Uterus (tissue), 4 donors: Measurements from ENCODE around the gene RNF19B. TPM values are rescaled to one million over a fixed set of nuclear protein-coding genes. Genes with fewer than 3 reads are reported as not detected.

ENCODE experiments used
- DNase-seq, 2 donors: peaks; one replicate each; pipeline ENCODE4 v3.0.0-alpha.2; 2019 to 2020
- H3K27ac ChIP-seq, 2 donors: fragments of 200-600 bp; sonication (generic); 1 replicate in 1 of 2; 2 replicates in 1 of 2; pipeline ENCODE4 v1.5.1; 2016 to 2018
- H3K27me3 ChIP-seq, 2 donors: fragments of 200-600 bp; sonication (generic); one replicate each; pipeline ENCODE4 v1.5.1; 2018 to 2019; ENCODE audit warnings: control low read depth in 1 of 2
- H3K36me3 ChIP-seq, 2 donors: fragments of 200-600 bp; sonication (generic); one replicate each; pipeline ENCODE4 v1.5.1; 2019; ENCODE audit warnings: control low read depth in 1 of 2
- H3K4me1 ChIP-seq, 2 donors: fragments of 200-600 bp; sonication (generic); one replicate each; pipeline ENCODE4 v1.5.1; 2018 to 2019; ENCODE audit warnings: control low read depth in 1 of 2
- H3K4me3 ChIP-seq, 2 donors: fragments of 200-600 bp; sonication (generic); 1 replicate in 1 of 2; 2 replicates in 1 of 2; pipeline ENCODE4 v1.5.1; 2018 to 2019; ENCODE audit warnings: mild to moderate bottlenecking in 1 of 2
- H3K9me3 ChIP-seq, 2 donors: fragments of 200-600 bp; sonication (generic); one replicate each; pipeline ENCODE4 v1.5.1; 2019; ENCODE audit warnings: control low read depth in 1 of 2
- CTCF ChIP-seq, 4 experiments: fragments of 200-600 bp in 2 of 4; fragments of 450-650 bp in 2 of 4; sonication (generic) in 2 of 4; IDR thresholded peaks; one replicate each; pipeline ENCODE4 v1.5.1; 2016 to 2019; ENCODE audit warnings: antibody characterized with exemption in 4 of 4, mild to moderate bottlenecking in 2 of 4, moderate library complexity in 1 of 4
- POLR2A ChIP-seq, 2 donors: fragments of 450-650 bp; IDR thresholded peaks; one replicate each; pipeline ENCODE4 v1.6.1; 2016; ENCODE audit warnings: antibody characterized with exemption in 2 of 2, mild to moderate bottlenecking in 1 of 2, moderate library complexity in 1 of 2
- intact Hi-C: fragments of 100-400 bp; cut with DNase I; formaldehyde crosslinking; loops from one replicate; pipeline ENCODE4 v1.15.1; 2023; ENCODE audit warnings: low total_unique reads
- total RNA-seq, 4 donors: library from RNA; depleted of rRNA in 3 of 4; stranded (reverse); fragments of >200 nt in 3 of 4; gene quantifications; one replicate each; pipeline versions ENCODE4 v1.1.0 to v1.2.4, GENCODE V29; 2014 to 2023
- donor health status: DM: yes; HTN: yes; CAD: no.

The RNF19B gene
- total RNA-seq, 4 donors from 2014 or later: 13.2 to 23.4 (median 17.4) TPM

DNA sequence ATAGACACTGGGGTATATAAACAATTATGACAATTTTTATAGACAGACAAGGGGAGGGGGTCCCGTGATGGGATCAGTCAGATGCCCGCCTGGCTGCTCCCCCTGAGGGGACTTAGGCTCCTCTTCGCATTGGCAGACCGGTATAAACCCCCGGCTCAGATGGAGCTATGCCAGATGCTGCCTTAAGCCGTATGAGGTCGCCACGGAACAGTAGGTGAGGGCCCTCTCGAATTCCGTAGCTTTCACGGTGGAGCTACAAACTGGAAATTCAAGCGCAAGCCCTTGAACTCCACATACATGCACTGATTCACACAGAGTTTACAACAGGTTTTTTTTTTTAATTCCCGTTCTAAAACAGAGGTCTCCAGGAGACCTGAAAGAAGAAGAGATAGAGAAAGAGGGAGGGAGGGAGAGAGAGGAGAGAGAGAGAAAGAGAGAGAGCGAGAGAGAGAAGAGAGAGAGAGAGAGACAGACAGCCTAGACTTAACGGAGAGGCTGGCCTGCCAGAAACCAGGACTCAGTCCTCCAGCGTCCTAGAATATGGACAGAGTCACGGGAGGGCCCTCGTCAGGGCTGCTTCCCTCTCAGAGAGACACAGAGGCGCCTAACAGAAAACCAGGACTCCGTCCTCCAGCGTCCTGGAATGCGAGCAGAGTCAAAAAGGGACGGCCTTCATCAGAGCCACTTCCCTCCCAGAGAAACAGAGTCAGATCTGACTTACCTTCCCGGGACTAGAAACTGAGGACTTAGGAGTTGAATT is 39.0 kb downstream of the RNF19B start:
- intact Hi-C loops: loop anchor here (10.0 kb wide), 1 partner anchor 139 kb away; no protein-coding TSS in a partner anchor
- no peak for TF ChIP-seq CTCF (IDR thresholded peaks at IDR 0.05)
- TF ChIP-seq POLR2A (IDR thresholded peaks at IDR 0.05): no peak
- peak overlapping the region in 1 of 2 donors; percentile 10 for H3K4me3 ChIP-seq

GRCh38 chr1:32924881-32925344 is 39.7 kb downstream of the RNF19B start:
- H3K4me3 ChIP-seq: no peak overlapping the region
- intact Hi-C loops: loop anchor here (10.0 kb wide), 1 partner anchor 140 kb away; no protein-coding TSS in a partner anchor

More for the DNA sequence above, 39.0 kb downstream of the RNF19B start:
- DNase-seq: peak in 1 of 2 donors; percentile 32
- H3K9me3 ChIP-seq: no peaks in the 10 kb centered on the region
- H3K36me3 ChIP-seq: no peaks in the 10 kb centered on the region
- no peaks in the 10 kb centered on the region for H3K27me3 ChIP-seq
- no peak overlapping the region for H3K27ac ChIP-seq
- peaks cover 0 to 5% of the 10 kb centered on the region in 2 donors for H3K4me1 ChIP-seq

DNA sequence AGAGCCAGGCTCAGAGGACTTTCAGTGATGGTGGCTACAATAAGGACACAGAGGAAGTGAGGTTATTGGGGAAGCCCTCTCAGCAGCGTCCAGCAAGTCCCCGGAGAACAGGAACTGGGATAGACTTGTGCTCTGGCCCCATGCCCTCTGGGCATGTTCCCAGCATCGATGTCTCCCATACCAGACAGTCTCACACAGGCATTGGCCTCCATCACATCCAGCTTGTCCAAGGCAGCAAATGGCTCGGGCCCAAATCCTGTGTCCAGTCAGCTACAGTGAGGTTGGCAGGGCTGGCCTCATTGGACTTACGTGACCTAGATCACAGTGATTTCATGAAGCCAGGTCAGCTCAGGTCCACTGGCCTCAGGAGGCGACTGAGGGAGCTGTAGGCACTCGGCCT is 43.8 kb downstream of the RNF19B start:
- no peak overlapping the region for H3K27ac ChIP-seq
- no peaks in the 10 kb centered on the region for H3K27me3 ChIP-seq
- TF ChIP-seq POLR2A (IDR thresholded peaks at IDR 0.05) (no peak), CTCF (IDR thresholded peaks at IDR 0.05) (no peak)

More at GRCh38 chr1:32924881-32925344, 39.7 kb downstream of the RNF19B start:
- H3K36me3 ChIP-seq: no peaks in the 10 kb centered on the region
- no peak for DNase-seq
- H3K9me3 ChIP-seq: no peaks in the 10 kb centered on the region
- TF ChIP-seq POLR2A (IDR thresholded peaks at IDR 0.05) (no peak), CTCF (IDR thresholded peaks at IDR 0.05) (no peak)
- no peaks in the 10 kb centered on the region for H3K27me3 ChIP-seq
- H3K4me1 ChIP-seq: peaks cover 0 to 5% of the 10 kb centered on the region in 2 donors
- H3K27ac ChIP-seq: no peak overlapping the region

DNA sequence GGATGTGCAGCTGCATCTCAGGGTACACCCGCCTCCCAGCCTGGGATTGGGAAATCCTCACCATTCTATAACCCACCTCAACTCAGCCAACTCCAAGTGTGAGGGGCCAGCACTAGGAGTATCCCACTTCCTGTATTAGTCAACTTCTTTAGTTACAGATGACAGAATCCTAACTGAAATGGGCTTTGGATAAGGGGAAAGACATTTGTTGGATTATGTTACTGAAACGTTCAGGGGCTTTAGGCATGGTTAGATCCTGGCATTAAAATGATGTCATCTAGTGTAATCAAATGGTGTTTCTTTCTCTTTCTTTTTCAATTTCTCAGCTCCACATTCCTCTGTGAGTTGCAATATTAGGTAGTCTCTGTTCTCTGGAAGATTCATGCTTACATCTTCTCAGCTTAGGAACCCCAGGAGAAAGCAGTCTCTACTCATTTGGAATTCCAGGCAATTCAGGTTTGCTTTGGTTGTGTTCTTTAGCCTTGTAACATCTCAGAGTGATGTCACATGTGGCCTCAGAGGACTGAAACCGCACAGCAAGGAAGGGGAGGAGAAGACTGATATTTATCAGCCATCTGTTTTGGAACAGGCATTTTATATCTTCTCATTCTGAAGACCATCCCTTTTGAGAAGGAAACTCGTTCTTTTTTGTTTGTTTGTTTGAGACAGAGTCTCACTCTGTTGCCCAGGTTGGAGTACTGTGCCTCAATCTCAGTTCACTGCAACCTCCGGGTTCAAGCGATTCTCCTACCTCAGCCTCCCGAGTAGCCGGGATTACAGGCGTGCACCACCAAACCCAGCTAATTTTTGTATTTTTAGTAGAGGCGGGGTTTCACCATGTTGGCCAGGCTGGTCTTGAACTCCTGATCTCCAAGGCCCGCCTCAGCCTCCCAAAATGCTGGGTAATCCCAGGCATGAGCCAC is 44.5 kb downstream of the RNF19B start:
- no peak overlapping the region for H3K27ac ChIP-seq
- no peaks in the 10 kb centered on the region for H3K9me3 ChIP-seq
- no peak for DNase-seq
- TF ChIP-seq CTCF (IDR thresholded peaks at IDR 0.05): no peak
- no peak for TF ChIP-seq POLR2A (IDR thresholded peaks at IDR 0.05)
- H3K27me3 ChIP-seq: no peaks in the 10 kb centered on the region
- peaks cover 0 to 5% of the 10 kb centered on the region in 2 donors for H3K4me1 ChIP-seq
- no peak overlapping the region for H3K4me3 ChIP-seq
- intact Hi-C loops: loop anchor here (10.0 kb wide), 1 partner anchor 145 kb away; no protein-coding TSS in a partner anchor
- H3K36me3 ChIP-seq: no peaks in the 10 kb centered on the region

More for the DNA sequence above, 43.8 kb downstream of the RNF19B start:
- no peak overlapping the region for H3K4me3 ChIP-seq
- no peak for DNase-seq
- intact Hi-C loops: loop anchor here (10.0 kb wide), 1 partner anchor 144 kb away; no protein-coding TSS in a partner anchor
- H3K36me3 ChIP-seq: no peaks in the 10 kb centered on the region
- peaks cover 0 to 5% of the 10 kb centered on the region in 2 donors for H3K4me1 ChIP-seq
- H3K9me3 ChIP-seq: no peaks in the 10 kb centered on the region
